IMR-90 (cell line): ENCODE results near the gene FOLR2. TPM values are rescaled to one million over a fixed set of nuclear protein-coding genes. Genes with fewer than 3 reads are reported as not detected.
"Not testable (repeated sequence)": the region's sequence is repeated elsewhere in the genome, so short reads cannot be mapped to it uniquely, and the experiment has no call there.

Source experiments
- ATAC-seq: fragments of 200-7000 bp; cut with Tn5 transposase; 2 replicates; pipeline ENCODE4 v1.9.1; 2020; ENCODE audit warnings: low read depth, mild to moderate bottlenecking, moderate library complexity
- BruUV-seq: library from RNA; stranded (reverse); fragments of 400-500 nt; replicated peaks from 2 replicates; lab custom pipeline; 2021; lab: Mats Ljungman, UMichigan
- CTCF ChIA-PET: fragments of 300-600 bp; formaldehyde crosslinking; extraction: SDS; loops from one replicate; lab custom pipeline; 2021; ENCODE audit warnings: antibody characterized with exemption; lab: Yijun Ruan, JAX
- POLR2A ChIA-PET: fragments of 300-600 bp; sonication (Branson Sonifier 250); formaldehyde crosslinking; loops from one replicate; lab custom pipeline; 2022; ENCODE audit warnings: antibody characterized with exemption; ENCODE audit not compliant: unreplicated experiment; lab: Charles Lee
- DNase-seq: peaks from one replicate; pipeline ENCODE4 v3.0.0; 2013
- H2AFZ ChIP-seq: replicated peaks from 2 replicates; pipeline ENCODE3; 2013; ENCODE audit warnings: low read length, mild to moderate bottlenecking; ENCODE audit not compliant: poor library complexity
- H2AK5ac ChIP-seq: 2 replicates; pipeline ENCODE4 v1.6.1; 2013; ENCODE audit warnings: low read depth, low read length, inconsistent platforms
- H2AK9ac ChIP-seq: replicated peaks from 2 replicates; pipeline ENCODE3; 2013; ENCODE audit warnings: mild to moderate bottlenecking, low read depth, low read length, moderate library complexity; ENCODE audit not compliant: poor library complexity
- H2BK120ac ChIP-seq: 2 replicates; pipeline ENCODE4 v1.6.1; 2013; ENCODE audit warnings: low read depth, low read length, inconsistent platforms
- H2BK15ac ChIP-seq: 3 replicates; pipeline ENCODE4 v1.6.1; 2013; ENCODE audit warnings: low read depth, low read length, inconsistent platforms
- H2BK20ac ChIP-seq: 2 replicates; pipeline ENCODE4 v1.6.1; 2013; ENCODE audit warnings: low read depth, mild to moderate bottlenecking, inconsistent platforms, low read length, moderate library complexity
- H2BK5ac ChIP-seq: 2 replicates; pipeline ENCODE4 v1.6.1; 2013; ENCODE audit warnings: mild to moderate bottlenecking, low read depth, low read length, inconsistent platforms; ENCODE audit not compliant: poor library complexity, severe bottlenecking
- H3K14ac ChIP-seq: replicated peaks from 2 replicates; pipeline ENCODE4 v1.6.1; 2013; ENCODE audit warnings: low read depth, low read length, inconsistent platforms
- H3K18ac ChIP-seq: 2 replicates; pipeline ENCODE4 v1.6.1; 2013; ENCODE audit warnings: low read depth, low read length, control low read depth
- H3K23ac ChIP-seq: 2 replicates; pipeline ENCODE4 v1.6.1; 2013; ENCODE audit warnings: low read depth, low read length, inconsistent platforms
- H3K27ac ChIP-seq: 2 replicates; pipeline ENCODE4 v1.5.1; 2013; ENCODE audit warnings: mild to moderate bottlenecking, control low read depth, low read length; ENCODE audit not compliant: insufficient read depth
- H3K27me3 ChIP-seq: 2 replicates; pipeline ENCODE4 v1.6.1; 2013; ENCODE audit warnings: low read length; ENCODE audit not compliant: control insufficient read depth, insufficient read depth
- H3K36me3 ChIP-seq: 2 replicates; pipeline ENCODE4 v1.6.1; 2013; ENCODE audit warnings: low read length, mixed read lengths; ENCODE audit not compliant: control insufficient read depth, insufficient read depth
- H3K4ac ChIP-seq: 2 replicates; pipeline ENCODE4 v1.6.1; 2013; ENCODE audit warnings: low read depth, low read length, inconsistent platforms
- H3K4me1 ChIP-seq: 2 replicates; pipeline ENCODE4 v1.6.1; 2013; ENCODE audit warnings: low read length, mixed read lengths; ENCODE audit not compliant: control insufficient read depth, insufficient read depth
- H3K4me2 ChIP-seq: 2 replicates; pipeline ENCODE4 v1.6.1; 2013; ENCODE audit warnings: low read depth, mild to moderate bottlenecking, control low read depth, low read length, moderate library complexity
- H3K4me3 ChIP-seq: 2 replicates; pipeline ENCODE4 v1.5.1; 2013; ENCODE audit warnings: low read depth, mild to moderate bottlenecking, control low read depth, low read length, moderate library complexity; ENCODE audit not compliant: insufficient read depth
- H3K56ac ChIP-seq: 2 replicates; pipeline ENCODE4 v1.6.1; 2013; ENCODE audit warnings: low read length, inconsistent platforms; ENCODE audit not compliant: insufficient read depth; ENCODE audit errors: extremely low read depth
- H3K79me1 ChIP-seq, 2 experiments: 2 replicates each; pipeline ENCODE4 v1.6.1; 2013; ENCODE audit warnings: low read length in 2 of 2, inconsistent platforms in 1 of 2, low read depth in 1 of 2
- H3K9ac ChIP-seq: 2 replicates; pipeline ENCODE4 v1.6.1; 2013; ENCODE audit warnings: low read depth, low read length, control low read depth
- H3K9me1 ChIP-seq: 2 replicates; pipeline ENCODE4 v1.6.1; 2013; ENCODE audit warnings: low read length, inconsistent platforms; ENCODE audit not compliant: insufficient read depth
- H3K9me3 ChIP-seq: 2 replicates; pipeline ENCODE4 v1.6.1; 2013; ENCODE audit warnings: low read length; ENCODE audit not compliant: control insufficient read depth, insufficient read depth
- H4K20me1 ChIP-seq: 2 replicates; pipeline ENCODE4 v1.6.1; 2013; ENCODE audit warnings: low read length, inconsistent platforms; ENCODE audit not compliant: insufficient read depth
- H4K5ac ChIP-seq: 2 replicates; pipeline ENCODE4 v1.6.1; 2013; ENCODE audit warnings: mild to moderate bottlenecking, low read depth, low read length, control low read depth
- H4K8ac ChIP-seq, 2 experiments: 2 replicates each; pipeline ENCODE4 v1.6.1; 2013; ENCODE audit warnings: low read depth in 2 of 2, low read length in 2 of 2, control low read depth in 1 of 2, inconsistent platforms in 1 of 2
- H4K91ac ChIP-seq: 2 replicates; pipeline ENCODE4 v1.6.1; 2013; ENCODE audit warnings: low read depth, low read length, inconsistent platforms; ENCODE audit not compliant: insufficient read depth
- WGBS, 2 experiments: methylation state at CpG; one replicate each; pipeline versions ENCODE4 v1.1.5 to v1.1.7; 2013; ENCODE audit warnings: missing lambda C conversion rate in 2 of 2; ENCODE audit not compliant: insufficient read length in 1 of 2; ENCODE audit errors: extremely low coverage in 2 of 2; 5-methylcytosine and 5-hydroxymethylcytosine counted together
- dilution Hi-C: fragments of 300-500 bp; cut with HindIII; formaldehyde crosslinking; loops from one replicate; pipeline ENCODE4 v1.14.3; 2018; ENCODE audit warnings: low sequenced_read_pairs; ENCODE audit not compliant: unreplicated experiment
- in situ Hi-C: fragments of 300-500 bp; cut with MboI; formaldehyde crosslinking; loops from 3 replicates; pipeline ENCODE4 v1.14.3; 2019; ENCODE audit warnings: low sequenced_read_pairs, inconsistent platforms, mixed read lengths
- intact Hi-C: fragments of 100-400 bp; cut with micrococcal nuclease; formaldehyde crosslinking; loops from 2 replicates; pipeline ENCODE4 v1.10.0; 2022
- polyA plus RNA-seq, 3 experiments: library from polyadenylated mRNA; depleted of rRNA; stranded (reverse); fragments of >200 nt; gene quantifications; 2 replicates each; pipeline ENCODE4 v1.2.3, GENCODE V29; 2012; ENCODE audit warnings: low replicate concordance in 1 of 3
- total RNA-seq: library from RNA; depleted of rRNA; stranded (reverse); fragments of >200 nt; gene quantifications from 2 replicates; pipeline ENCODE4 v1.2.3, GENCODE V29; 2012

FOLR2 gene
- total and polyA plus RNA-seq, 2 of the 4 experiments (the other 2 are of a cell fraction), result not detected

- dilution Hi-C loops, BruUV-seq: not testable (repeated sequence)
These were observed 44.6 kb upstream of the FOLR2 start for GRCh38 chr11:72172043-72172442.

More at GRCh38 chr11:72172043-72172442, 44.6 kb upstream of the FOLR2 start:
- H3K4me2 ChIP-seq, H4K91ac ChIP-seq, H3K4me3 ChIP-seq, in situ Hi-C loops, H3K36me3 ChIP-seq, intact Hi-C loops, H3K4ac ChIP-seq, H3K4me1 ChIP-seq, POLR2A ChIA-PET, H2AK9ac ChIP-seq, H3K56ac ChIP-seq, H3K79me1 ChIP-seq, ATAC-seq, H4K20me1 ChIP-seq, H2BK5ac ChIP-seq, H3K23ac ChIP-seq, H4K5ac ChIP-seq, H4K8ac ChIP-seq, H3K27ac ChIP-seq, H3K9me1 ChIP-seq, H2BK15ac ChIP-seq, H3K14ac ChIP-seq, H3K9me3 ChIP-seq, H3K27me3 ChIP-seq, H3K18ac ChIP-seq, H2BK20ac ChIP-seq, H3K9ac ChIP-seq, DNase-seq: not testable (repeated sequence)
- 0 out of 2 replicates have a peak overlapping the region, but pooled peaks have one; percentile 8 for H2BK120ac ChIP-seq
- peak overlapping the region; percentile 28; the same call in 1 of the 2 replicates for H2AK5ac ChIP-seq
- WGBS, 2 experiments, result no CpG with 5 or more reads among the region's 4 CpGs
- CTCF ChIA-PET, result interaction anchor here (1.5 kb wide), 1 partner anchor 11 kb away, joined by 5 read pairs; no protein-coding TSS in a partner anchor
- H2AFZ ChIP-seq, result peak overlapping the region; percentile 21
